NCI-H1105 treated with DMSO at 0.1 percent for 48 hours (cell line): ENCODE measurements around the gene FBRS.
"Not testable (repeated sequence)": the region's sequence is repeated elsewhere in the genome, so short reads cannot be mapped to it uniquely, and the experiment has no call there.

Experiments
- DNase-seq: peaks from one replicate; lab custom pipeline; 2025; lab: John Stamatoyannopoulos, UW

The FBRS gene

DNA sequence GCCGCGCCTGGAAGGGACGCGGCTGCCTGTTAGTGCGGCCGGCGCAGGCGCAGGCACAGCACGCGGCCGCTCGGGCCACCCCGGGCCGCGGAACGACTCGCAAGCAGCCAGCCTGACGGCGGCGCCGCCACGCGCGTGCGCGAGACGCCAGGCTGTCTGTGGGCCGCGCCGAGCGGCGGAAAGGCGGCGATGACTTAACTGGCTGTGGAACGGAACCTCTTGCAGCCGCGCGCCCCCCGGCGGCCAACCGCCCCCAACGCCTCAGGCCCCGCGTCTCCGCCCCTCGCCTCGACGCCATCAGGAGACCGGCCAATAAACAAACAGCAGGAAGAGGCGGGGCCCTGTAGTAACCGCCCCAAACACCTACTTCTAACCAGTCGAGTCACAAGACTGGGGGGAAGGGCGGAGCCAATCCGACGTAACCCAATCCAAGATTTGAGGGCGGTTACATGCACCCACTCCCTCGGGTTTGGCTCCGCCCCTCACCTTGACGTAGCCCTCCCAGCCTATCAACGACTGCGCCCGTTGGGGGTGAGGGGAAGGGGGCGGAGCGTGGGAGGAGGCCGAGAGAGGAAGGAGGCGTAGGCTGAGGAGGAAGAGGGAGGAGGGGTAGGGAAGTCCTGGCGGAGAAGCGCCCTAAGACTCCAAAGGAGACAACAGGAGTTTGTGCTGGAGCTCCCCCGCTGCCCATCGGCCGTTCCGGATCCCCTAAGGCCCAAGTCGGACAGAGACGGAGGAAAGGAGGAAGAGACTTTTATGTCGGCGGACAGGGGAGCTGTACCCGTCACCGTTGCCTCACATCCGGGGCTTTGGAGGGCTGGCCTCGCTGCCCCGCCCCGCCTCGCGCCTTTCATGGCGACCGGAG lies at the start of gene FBRS:
TSS of gene FBRS (plus strand) at position 566 of the 865 bp plus-strand sequence. CDS start 1,088 bp downstream, outside the sequence.
- DNase-seq: peak; percentile 99

DNA sequence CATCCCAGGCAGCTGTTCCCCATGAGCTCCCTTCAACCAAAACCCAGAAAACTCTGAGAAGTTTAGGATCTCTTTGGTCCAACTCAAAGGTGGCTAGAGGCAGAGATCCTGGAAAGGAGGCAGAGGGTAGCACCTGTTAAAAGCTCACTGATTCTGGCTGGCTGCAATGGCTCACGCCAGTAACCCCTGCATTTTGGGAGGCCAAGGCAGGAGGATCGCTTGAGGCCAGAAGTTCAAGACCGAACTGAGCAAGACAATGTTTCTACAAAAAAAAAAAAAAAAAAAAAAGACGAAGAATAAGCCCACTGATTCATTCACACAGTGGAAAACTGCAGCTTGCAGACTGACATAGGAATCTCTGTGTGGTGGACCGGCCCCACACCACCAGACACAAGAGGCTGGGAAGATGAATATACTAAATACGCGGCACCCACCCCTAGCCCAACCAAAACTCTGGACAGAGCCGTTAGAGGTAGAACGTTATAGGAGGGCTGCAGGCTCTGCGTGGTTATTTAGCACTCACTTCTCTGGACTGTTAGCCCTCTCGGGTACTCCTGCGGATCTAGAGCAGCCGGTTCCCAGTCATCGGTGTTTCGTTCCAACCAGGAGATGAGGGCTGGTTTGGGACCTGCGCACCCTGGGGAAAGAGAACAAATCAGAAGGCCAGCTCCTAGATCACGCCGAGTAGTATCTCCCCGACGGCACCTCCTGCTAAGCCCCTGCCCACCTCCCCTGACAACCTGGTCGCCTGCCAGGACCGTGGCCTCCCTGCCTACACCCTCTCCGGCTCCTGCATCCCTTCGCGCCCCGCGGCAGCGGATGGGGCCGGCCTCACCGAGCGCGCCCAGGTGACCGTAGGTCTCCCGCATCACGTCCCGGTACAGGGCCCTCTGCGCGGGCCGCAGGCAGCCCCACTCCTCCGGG lies 49.0 kb upstream of the FBRS start:
- peak; percentile 44 for DNase-seq

DNA sequence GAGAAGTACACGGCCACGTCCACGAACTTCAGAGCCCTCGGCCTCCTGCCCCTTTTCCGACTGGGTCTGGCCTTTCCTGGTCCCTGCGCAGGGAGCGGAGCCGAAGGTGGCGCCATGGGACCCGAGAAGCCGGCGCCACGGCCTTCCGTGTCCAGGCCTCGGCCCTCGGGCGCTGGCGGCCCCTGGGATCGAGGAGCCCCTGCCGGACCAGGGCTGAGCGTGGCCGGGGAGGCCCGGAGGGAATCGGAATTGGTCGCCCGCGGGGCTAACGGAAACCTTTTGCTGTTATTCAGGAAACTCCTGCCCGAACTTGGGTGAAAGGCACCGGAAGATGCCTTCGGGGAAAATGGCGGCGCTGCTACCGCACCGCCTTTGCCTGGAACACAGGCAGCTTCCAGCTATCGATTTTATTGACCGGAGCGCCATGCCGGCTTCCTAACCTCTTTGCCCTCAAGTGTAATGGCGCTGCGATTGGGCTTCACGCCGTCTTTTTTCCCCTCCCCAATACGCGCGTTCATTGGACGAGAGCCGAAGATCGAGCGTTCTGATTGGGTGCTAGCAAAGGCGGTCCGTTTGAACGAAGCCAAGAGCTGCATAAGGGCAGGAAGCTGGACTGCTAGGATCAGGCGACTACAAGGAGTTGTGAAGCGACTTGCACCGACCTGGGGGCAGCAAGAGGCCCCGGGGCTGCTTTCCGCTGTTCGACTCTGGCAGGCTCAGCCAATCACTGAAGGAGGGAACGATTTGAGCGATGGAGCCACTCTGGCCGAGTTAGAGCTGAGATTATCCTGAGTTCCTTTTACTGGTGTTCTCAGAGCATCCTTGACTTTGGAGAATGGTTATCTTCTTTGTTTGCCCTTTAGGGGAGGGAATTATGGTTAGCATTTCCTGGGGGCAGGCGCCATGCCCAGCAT lies 48.0 kb upstream of the FBRS start, which contains the start of gene ZNF689:
TSS of gene ZNF689 (minus strand) at position 464 of the 914 bp plus-strand sequence. CDS start at position 116, 348 bp downstream.
- DNase-seq: peak; percentile 93

DNA sequence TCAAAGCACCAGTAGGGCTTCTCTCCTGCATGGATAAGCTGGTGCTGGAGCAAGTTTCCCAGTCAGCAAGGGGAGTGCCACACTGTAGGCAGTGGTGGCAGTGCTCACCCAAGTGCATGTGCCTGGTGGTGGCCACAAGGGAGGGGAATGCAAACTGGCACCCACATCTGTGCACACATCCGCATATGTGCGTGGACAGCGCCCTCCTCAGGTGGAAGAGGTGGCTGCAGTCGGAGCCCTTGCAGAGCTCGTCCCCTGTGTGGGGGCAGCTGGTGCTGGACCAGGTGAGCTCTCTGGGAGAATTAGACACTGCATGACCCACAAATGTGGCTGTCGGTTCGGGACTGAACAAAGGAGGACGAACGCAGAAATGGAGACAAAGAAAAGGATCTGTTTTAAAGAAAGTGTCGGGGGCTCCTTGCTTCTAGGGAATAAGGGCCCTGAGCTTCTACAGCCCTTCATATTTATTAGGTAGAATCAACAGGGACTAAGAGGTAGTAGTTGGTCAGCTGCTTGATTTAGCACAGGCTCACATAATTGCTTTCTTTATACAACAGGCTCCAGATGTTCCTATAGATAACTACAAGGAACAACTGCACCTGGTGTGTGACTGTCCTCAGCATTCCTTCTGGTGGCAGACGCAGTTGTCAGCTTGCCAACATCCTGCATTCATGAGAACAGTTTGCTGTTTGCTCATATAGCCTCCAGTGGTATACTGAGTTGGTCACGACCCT lies 42.7 kb upstream of the FBRS start:
- peak; percentile 85 for DNase-seq

GRCh38 chr16:30619202-30619601 lies 39.0 kb upstream of the FBRS start:
- no peak for DNase-seq

DNA sequence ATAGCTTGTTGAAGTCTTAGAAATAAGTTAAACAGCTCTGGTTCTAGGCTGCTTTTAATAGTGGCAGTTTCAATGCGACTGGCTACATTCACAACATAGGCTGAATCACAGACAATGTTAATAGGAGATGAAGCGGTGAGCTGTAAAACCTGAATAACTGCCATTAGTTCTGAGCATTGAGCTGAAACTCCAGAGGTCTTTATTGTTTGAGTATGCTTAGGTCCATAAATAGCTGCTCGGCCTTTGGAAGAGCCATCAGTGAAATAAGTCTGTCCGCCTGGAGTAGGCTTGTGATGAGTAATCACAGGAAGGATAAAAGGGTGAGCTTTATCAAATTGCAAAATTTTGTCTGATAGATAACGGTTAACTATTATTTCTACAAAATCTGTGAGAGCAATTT lies 38.6 kb upstream of the FBRS start:
- DNase-seq: no peak

DNA sequence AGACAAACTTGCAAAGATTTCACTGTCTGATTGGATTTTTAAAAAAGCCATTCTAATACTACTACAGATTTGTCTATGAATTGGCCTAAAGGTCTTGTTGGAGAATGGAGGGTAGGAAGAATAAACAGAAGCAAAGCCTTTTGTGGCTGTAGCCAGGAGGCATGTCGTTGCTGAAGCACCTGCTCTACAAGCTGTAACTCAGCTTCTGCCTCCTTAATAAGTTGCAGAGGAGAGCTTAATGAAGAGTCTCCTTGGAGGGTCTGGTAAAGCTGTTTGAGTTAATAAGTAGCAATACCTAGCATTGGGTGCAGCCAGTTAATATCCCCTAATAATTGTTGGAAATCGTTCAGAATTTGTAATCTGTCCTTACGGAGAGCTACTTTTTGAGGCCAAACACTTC lies 38.1 kb upstream of the FBRS start:
- DNase-seq: no peak

DNA sequence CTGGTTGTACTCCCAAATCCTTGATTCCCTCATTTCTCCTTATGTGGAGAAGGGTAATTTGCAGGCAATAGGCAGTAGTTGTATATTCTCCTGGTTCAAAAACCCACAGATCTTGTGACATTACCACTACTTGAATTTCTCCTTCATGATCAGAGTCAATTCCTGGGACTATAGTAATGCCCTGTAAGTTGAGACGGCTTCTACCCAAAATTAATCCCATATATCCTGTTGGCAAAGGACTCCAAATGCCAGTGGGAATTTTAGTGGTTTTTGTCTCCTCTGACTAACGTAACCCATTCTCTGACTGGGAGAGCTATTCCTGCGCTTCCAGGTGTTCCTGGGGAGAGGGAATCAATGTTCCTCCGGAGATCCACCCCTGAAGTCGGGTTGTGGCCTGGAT lies 36.5 kb upstream of the FBRS start:
- DNase-seq: no peak

DNA sequence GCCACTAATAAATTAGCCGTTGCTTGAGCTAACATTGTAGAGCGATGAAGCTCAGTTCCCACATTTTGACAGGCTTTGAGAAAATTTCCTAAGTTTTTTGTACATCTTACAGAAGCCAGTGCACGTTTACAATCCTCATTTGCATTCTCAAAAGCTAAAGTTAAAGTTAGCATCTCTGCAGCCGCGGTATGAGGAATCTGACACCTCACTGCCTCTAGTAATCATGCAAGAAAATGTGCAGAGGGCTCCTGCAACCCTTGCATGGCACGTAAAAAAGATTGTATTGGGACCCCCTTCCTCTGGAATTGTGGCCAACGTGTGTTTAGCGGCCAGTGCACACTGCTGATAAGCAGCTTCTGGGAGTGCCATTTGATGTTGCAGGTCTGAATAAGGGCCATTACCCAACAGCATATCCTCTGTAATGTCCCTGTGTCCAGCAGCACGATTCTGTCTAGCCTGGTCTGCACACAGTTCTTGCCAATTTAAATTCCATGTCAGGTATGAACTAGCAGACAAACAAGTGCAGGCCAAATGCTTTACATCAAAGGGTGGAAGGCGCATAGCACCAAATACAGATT lies 35.7 kb upstream of the FBRS start:
- DNase-seq: no peak

DNA sequence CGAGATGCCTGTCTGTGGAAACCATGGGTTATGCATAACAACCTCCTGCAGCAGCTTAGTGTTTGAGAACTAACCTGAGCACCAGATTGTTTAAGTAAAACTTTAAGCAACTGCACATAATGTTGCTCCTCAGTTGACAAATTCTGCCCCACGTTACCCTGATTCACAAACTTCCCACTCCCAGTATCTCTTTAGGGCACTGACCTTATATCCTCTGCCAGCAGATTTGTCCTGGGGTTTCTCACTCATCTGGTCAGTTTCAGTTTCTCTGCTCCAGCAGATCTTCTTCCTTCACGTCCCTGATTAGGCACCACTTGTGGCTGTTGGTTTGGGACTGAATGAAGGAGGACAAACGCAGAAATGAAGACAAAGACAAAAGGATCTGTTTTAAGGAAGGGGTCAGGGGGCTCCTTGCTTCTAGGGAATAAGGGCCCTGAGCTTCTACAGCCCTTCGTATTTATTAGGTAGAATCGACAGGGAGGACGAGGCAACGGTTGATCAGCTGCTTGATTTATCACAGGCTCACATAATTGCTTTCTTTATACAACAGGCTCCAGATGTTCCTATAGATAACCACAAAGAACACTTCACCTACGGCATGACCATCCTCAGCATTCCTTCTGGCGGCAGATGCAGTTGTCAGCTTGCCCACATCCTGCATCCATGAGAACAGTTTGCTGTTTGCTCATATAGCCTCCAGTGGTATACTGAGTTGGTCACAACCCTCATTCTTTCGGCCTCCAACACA lies 34.5 kb upstream of the FBRS start:
- no peak for DNase-seq

DNA sequence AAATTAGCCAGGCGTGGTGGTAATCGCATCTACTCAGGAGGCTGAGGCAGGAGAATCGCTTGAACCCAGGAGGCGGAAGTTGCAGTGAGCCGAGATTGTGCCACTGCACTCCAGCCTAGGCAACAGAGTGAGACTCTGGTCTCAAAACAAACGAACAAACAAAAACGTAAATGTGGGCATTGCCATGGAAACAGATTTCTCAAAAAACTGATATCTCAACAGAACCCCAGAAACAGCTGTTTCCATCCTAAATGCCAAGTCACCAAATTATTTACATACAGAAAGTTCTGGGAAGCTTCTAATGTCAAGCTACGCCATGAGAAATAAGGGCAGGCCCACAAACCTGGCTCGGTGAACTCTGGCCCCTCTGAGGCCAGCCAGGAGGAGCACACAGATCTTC lies 32.0 kb upstream of the FBRS start:
- no peak for DNase-seq

DNA sequence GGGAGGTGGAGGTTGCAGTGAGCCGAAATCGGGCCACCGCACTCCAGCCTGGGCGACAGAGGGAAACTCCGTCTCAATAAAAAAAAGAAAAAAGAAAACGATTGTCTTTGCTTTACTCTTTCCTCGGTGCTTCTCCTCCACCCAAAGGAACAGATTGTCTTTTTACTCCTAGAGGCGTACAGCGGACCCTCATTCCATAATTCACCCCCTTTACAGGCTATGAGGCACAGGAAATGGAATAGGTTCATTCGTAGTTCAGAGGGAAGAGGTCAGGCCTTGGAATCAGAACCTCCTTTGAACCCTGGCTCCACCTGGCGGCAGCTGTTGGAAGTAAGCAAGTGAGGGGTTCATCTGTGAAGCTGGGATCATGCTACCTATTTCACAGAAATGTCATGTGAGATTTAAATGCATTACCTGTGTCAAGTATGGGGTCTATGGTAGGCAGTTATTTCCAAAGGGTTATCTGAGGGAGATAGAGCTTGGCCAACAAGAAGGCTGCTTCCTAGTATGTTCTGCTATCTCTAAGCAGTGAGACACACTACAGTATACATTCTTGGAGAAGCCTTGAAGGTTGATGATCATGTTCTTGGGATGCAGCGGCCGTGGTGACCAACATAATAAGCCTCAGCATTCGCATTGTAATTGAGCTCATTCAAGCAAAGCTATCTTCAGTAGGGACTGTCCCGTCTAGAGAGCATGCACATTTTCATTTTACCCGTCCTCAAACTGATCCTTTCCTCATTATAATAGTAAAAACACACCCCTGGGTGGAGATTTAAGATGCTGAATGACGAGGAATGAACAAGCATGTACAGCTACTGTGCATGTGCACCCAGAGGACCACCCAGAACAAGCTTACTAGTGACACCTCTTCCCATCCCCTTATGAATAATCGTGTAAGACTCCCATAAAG lies 29.3 kb upstream of the FBRS start:
- DNase-seq: peak; percentile 67

DNA sequence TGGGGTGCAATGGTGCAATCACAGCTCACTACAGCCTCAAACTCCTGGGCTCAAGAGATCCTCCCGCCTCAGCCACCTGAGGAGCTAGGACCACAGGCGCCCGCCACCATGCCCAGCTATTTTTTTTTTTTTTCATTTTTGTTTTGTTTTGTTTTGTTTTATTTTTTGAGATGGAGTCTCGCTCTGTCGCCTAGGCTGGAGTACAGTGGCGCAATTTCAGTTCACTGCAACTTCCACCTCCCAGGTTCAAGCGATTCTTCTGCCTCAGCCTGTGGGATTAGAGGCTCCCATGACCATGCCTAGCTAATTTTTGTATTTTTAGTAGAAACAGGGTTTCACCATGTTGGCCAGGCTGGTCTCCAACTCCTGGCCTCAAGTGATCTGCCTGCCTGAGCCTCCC lies 25.8 kb upstream of the FBRS start:
- DNase-seq: not testable (repeated sequence)

DNA sequence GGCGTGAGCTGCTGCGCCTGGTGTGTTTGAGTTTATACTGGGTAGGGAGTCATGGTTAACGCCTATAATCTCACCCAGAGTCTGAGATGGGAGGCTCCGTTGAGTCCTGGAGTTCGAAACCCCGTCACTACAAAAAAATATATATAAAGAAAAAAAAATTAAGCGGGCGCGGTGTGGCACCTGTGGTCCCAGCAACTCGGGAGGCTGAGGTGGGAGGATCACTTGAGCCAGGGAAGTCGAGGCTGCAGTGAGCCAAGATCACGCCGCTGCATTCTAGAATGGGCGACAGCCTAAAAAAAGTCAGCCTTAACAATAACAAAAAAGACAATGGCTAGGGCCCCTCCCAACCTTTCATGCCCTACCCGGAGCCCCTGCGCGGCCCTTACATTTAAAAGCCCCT lies 24.7 kb upstream of the FBRS start:
- DNase-seq: no peak

DNA sequence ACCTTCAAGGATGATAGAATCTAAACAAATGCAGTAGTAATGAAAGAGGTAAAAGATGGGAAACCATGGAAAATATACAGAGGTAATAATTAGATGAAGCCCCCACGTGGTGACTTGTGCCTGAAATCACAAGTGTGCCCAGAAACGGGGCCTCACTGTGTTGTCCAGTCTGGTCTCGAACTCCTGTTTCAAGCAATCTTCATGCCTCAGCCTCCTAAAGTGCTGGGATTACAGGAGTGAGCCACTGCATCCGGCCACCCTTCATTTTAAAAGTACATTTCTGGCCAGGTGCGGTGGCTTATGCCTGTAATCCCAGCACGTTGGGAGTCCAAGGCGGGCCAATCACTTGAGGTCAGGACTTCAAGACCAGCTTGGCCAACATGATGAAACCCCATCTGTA lies 21.6 kb upstream of the FBRS start:
- no peak for DNase-seq

- DNase-seq: not testable (repeated sequence)
Observed at GRCh38 chr16:30637139-30637538, 21.1 kb upstream of the FBRS start.

DNA sequence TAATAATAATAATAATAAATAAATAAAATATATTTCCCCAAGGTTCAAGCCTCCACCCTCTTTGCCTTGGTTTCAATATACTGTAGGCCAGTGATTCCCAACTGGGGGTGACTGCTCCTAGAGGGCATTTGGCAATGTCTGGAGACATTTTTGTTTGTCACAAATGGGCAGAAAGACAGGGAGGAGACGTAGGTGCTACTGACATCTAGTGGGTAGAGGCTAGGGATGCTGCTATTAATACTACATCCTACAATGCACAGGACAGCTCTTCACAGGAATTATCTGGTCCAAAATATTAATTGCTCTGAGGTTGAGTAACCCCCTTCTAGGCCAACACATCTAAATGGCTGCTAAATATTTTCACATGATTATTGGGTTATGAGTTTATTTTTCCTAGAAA lies 20.3 kb upstream of the FBRS start:
- DNase-seq: peak; percentile 55

GRCh38 chr16:30641378-30641982 lies 16.8 kb upstream of the FBRS start:
- no peak for DNase-seq
